ENCODE measurements around the gene PPID. TPM values are rescaled to one million over a fixed set of nuclear protein-coding genes. Genes with fewer than 3 reads are reported as not detected.
"Not testable (repeated sequence)": the region's sequence is repeated elsewhere in the genome, so short reads cannot be mapped to it uniquely, and the experiment has no call there.

PPID gene
- total RNA-seq, 1 donor from 2014 or later, result 51.0 TPM

- no peak overlapping the region for H3K4me3 ChIP-seq (ENCODE audit: low read depth, low read length)
- TF ChIP-seq CTCF (conservative IDR thresholded peaks at IDR 0.05; ENCODE audit: low read depth, low read length), result no peak
- no peak for DNase-seq (ENCODE audit: low read depth)
Observed at GRCh38 chr4:158756588-158756987, 33.4 kb upstream of the PPID start.

GRCh38 chr4:158755819-158756218 lies 32.6 kb upstream of the PPID start:
- not testable (repeated sequence) for DNase-seq (ENCODE audit: low read depth); H3K4me3 ChIP-seq (ENCODE audit: low read depth, low read length)

GRCh38 chr4:158754385-158755180 lies 31.4 kb upstream of the PPID start:
- no peak for TF ChIP-seq CTCF (conservative IDR thresholded peaks at IDR 0.05; ENCODE audit: low read depth, low read length)
- H3K4me3 ChIP-seq (ENCODE audit: low read depth, low read length), result no peak overlapping the region
- DNase-seq (ENCODE audit: low read depth), result no peak

GRCh38 chr4:158750379-158750778 lies 27.2 kb upstream of the PPID start:
- no peak for TF ChIP-seq CTCF (conservative IDR thresholded peaks at IDR 0.05; ENCODE audit: low read depth, low read length)
- H3K4me3 ChIP-seq (ENCODE audit: low read depth, low read length), result no peak overlapping the region
- DNase-seq (ENCODE audit: low read depth), result no peak

- not testable (repeated sequence) for H3K4me3 ChIP-seq (ENCODE audit: low read depth, low read length); DNase-seq (ENCODE audit: low read depth)
Observed at GRCh38 chr4:158746537-158746936, 23.3 kb upstream of the PPID start.

GRCh38 chr4:158741326-158742021 lies 18.3 kb upstream of the PPID start:
- H3K4me3 ChIP-seq (ENCODE audit: low read depth, low read length), result no peak overlapping the region
- no peak for DNase-seq (ENCODE audit: low read depth)
- TF ChIP-seq CTCF (conservative IDR thresholded peaks at IDR 0.05; ENCODE audit: low read depth, low read length), result no peak

GRCh38 chr4:158739600-158739999 lies 16.4 kb upstream of the PPID start:
- no peak for DNase-seq (ENCODE audit: low read depth)
- TF ChIP-seq CTCF (conservative IDR thresholded peaks at IDR 0.05; ENCODE audit: low read depth, low read length), result no peak
- H3K4me3 ChIP-seq (ENCODE audit: low read depth, low read length), result no peak overlapping the region

- no peak for DNase-seq (ENCODE audit: low read depth)
- no peak overlapping the region for H3K4me3 ChIP-seq (ENCODE audit: low read depth, low read length)
- no peak for TF ChIP-seq CTCF (conservative IDR thresholded peaks at IDR 0.05; ENCODE audit: low read depth, low read length)
Observed at GRCh38 chr4:158738866-158739265, 15.7 kb upstream of the PPID start.

All from epithelial cell of proximal tubule (primary cell).